ENCODE measurements around the gene KCTD16.

- TF ChIP-seq POLR2AphosphoS5 (IDR thresholded peaks at IDR 0.05) (no peak), POLR2A (IDR thresholded peaks at IDR 0.05) (no peak)
Observed at GRCh38 chr5:144467792-144468191, 297.1 kb downstream of the KCTD16 start.

Data from prostate gland (tissue), 1 donor.